Right lobe of liver (tissue), 4 donors: Measurements from ENCODE around the gene OAS2.

Experiments used
- CTCF ChIP-seq, 4 donors: fragments of 200-600 bp in 3 of 4; fragments of 450-650 bp in 1 of 4; IDR thresholded peaks; one replicate each; pipeline versions ENCODE4 v1.5.1 to v1.8.0; 2016 to 2022; ENCODE audit warnings: antibody characterized with exemption in 4 of 4, mild to moderate bottlenecking in 2 of 4
- POLR2A ChIP-seq: fragments of 450-650 bp; IDR thresholded peaks from one replicate; pipeline ENCODE4 v1.6.1; 2017; ENCODE audit warnings: antibody characterized with exemption, mild to moderate bottlenecking
- donor health status: DM: no; HTN: no; CAD: no.
- donor health status: DM: no; HTN: no; CAD: no.
- donor health status: DM: no; HTN: yes; CAD: no.

- TF ChIP-seq CTCF (IDR thresholded peaks at IDR 0.05) (no peak), POLR2A (no peak)
Measured at GRCh38 chr12:113016796-113017195, 38.5 kb downstream of the OAS2 start.
